Measurements from ENCODE around the gene TAF4B. TPM values are rescaled to one million over a fixed set of nuclear protein-coding genes. Genes with fewer than 3 reads are reported as not detected.
A peak's percentile ranks its signal among the peaks of the same experiment; 100 is the strongest.

The TAF4B gene
- total RNA-seq (1 to 10 TPM; 2.3 to 5.9 TPM), polyA plus RNA-seq (1 to 10 TPM; 1.6 to 2.5 TPM)
- long read RNA-seq, donor 1 = 0 reads
- long read RNA-seq, donor 2 = 0 reads
- long read RNA-seq, donor 3 = 0 reads
- long read RNA-seq, donor 4 = 0 reads
- long read RNA-seq, donor 5 = 0 reads

GRCh38 chr18:26226229-26227050 is at the start of gene TAF4B:
Gene TAF4B, plus strand, starts transcription at chr18:26226445. Its CDS starts 489 bp downstream, at chr18:26226934.
- H3K36me3 ChIP-seq (ENCODE audit: control insufficient read depth in 4 of 4, insufficient read depth in 4 of 4, low read length in 4 of 4) = no peaks in the 10 kb centered on the region
- no peak for TF ChIP-seq CTCF (IDR thresholded peaks at IDR 0.05; ENCODE audit: control extremely low read depth, extremely low read depth)
- peaks cover 0 to 4% (median 2%) of the 10 kb centered on the region in 3 donors for H3K27me3 ChIP-seq (ENCODE audit: control insufficient read depth in 3 of 3, insufficient read depth in 3 of 3, low read length in 2 of 3)
- peaks cover 0 to 3% (median 0%) of the 10 kb centered on the region in 4 donors for H3K9me3 ChIP-seq (ENCODE audit: control insufficient read depth in 4 of 4, insufficient read depth in 3 of 4, low read length in 3 of 4)
- peaks cover 1 to 11% (median 4%) of the 10 kb centered on the region in 5 donors for H3K4me1 ChIP-seq (ENCODE audit: control insufficient read depth in 5 of 5, insufficient read depth in 5 of 5, low read length in 5 of 5)
- H3K4me3 ChIP-seq = peak within 1 kb of the TSS; percentile 57
- WGBS, 2 donors = 0% methylated on average over 85 to 101 of the region's 101 CpGs
- peak within 1 kb of the TSS in 1 of 2 donors; percentile 84 for H3K9ac ChIP-seq (ENCODE audit: insufficient read depth in 1 of 2, low read length in 2 of 2)
- peak within 1 kb of the TSS; percentile 35 to 52 for H3K27ac ChIP-seq (ENCODE audit: low read depth in 1 of 2, low read length in 1 of 2)
- DNase-seq (peak; percentile 96 to 97 (median 97)), ATAC-seq (ENCODE audit: insufficient read depth, low FRiP score) (peak; percentile 94)

DNA sequence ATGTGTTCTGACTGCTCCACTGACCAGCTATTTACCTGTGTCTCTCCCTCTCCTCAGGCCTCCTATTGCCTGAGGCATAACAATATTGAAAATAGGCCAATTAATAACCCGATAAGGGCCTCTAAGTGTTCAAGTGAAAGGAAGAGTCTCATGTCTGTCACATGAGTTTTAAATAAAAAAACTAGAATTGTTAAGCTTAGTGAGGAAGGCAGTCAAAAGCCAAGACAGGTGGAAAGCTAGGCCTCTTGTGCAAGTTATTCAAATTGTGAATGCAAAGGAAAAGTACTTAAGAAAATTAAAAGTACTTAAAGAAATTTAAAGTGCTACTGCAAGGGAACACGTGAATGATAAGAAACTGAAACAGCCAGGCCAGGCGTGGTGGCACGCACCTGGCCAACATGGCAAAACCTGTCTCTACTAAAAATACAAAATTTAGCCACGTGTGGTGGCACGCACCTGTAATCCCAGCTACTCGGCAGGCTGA is 44.9 kb upstream of the TAF4B start:
- H3K27ac ChIP-seq (ENCODE audit: low read depth in 1 of 2, low read length in 1 of 2) = no peak overlapping the region
- no peak for TF ChIP-seq CTCF (IDR thresholded peaks at IDR 0.05; ENCODE audit: control extremely low read depth, extremely low read depth)
- DNase-seq (peak in 2 of 3 donors; percentile 5 to 42), ATAC-seq (ENCODE audit: insufficient read depth, low FRiP score) (no peak)
- H3K4me1 ChIP-seq (ENCODE audit: control insufficient read depth in 5 of 5, insufficient read depth in 5 of 5, low read length in 5 of 5) = peaks cover 0 to 6% (median 0%) of the 10 kb centered on the region in 5 donors
- H3K9ac ChIP-seq (ENCODE audit: insufficient read depth in 1 of 2, low read length in 2 of 2) = no peak overlapping the region
- WGBS, 2 donors = 71 to 84% methylated on average over 7 of the region's 7 CpGs
- no peaks in the 10 kb centered on the region for H3K36me3 ChIP-seq (ENCODE audit: control insufficient read depth in 4 of 4, insufficient read depth in 4 of 4, low read length in 4 of 4)
- no peaks in the 10 kb centered on the region for H3K9me3 ChIP-seq (ENCODE audit: control insufficient read depth in 4 of 4, insufficient read depth in 3 of 4, low read length in 3 of 4)
- no peaks in the 10 kb centered on the region for H3K27me3 ChIP-seq (ENCODE audit: control insufficient read depth in 3 of 3, insufficient read depth in 3 of 3, low read length in 2 of 3)
- H3K4me3 ChIP-seq = no peak overlapping the region

DNA sequence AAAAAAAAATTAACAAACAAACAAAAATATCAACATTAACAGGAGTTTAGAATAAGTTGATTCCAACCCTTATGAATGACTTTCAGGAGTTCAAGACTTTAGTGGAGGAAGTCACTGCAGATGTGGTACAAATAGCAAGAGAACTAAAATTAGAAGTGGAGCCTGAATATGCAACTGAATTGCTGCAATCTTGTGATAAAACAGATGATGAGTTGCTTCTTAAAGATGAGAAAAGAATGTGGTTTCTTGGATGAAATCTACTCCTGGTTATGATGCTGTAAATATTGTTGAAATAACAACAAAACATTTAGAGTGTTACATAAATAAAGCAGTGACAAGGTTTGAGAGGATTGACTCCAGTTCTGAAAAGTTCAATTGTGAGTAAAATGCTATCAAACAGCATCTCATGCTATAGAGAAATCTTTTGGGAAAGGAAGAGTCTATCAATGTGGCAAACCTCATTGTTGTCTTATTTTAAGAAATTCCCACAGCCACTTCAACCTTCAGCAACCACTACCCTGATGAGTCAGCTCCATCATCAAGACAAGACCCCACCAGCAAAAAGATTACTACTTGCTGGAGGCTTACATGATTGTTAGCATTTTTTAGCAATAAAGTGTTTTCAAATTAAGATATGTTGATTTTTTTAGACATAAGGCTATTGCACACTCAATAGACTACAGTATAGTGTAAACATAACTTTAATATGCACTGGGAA is 42.7 kb upstream of the TAF4B start:
- DNase-seq (peak in 2 of 3 donors; percentile 14 to 62), ATAC-seq (ENCODE audit: insufficient read depth, low FRiP score) (no peak)
- H3K9me3 ChIP-seq (ENCODE audit: control insufficient read depth in 4 of 4, insufficient read depth in 3 of 4, low read length in 3 of 4) = peaks cover 0 to 3% (median 0%) of the 10 kb centered on the region in 4 donors
- H3K4me1 ChIP-seq (ENCODE audit: control insufficient read depth in 5 of 5, insufficient read depth in 5 of 5, low read length in 5 of 5) = peaks cover 0 to 6% (median 0%) of the 10 kb centered on the region in 5 donors
- H3K27ac ChIP-seq (ENCODE audit: low read depth in 1 of 2, low read length in 1 of 2) = no peak overlapping the region
- no peaks in the 10 kb centered on the region for H3K27me3 ChIP-seq (ENCODE audit: control insufficient read depth in 3 of 3, insufficient read depth in 3 of 3, low read length in 2 of 3)
- no peak for TF ChIP-seq CTCF (IDR thresholded peaks at IDR 0.05; ENCODE audit: control extremely low read depth, extremely low read depth)
- no peak overlapping the region for H3K4me3 ChIP-seq
- no peaks in the 10 kb centered on the region for H3K36me3 ChIP-seq (ENCODE audit: control insufficient read depth in 4 of 4, insufficient read depth in 4 of 4, low read length in 4 of 4)
- no peak overlapping the region for H3K9ac ChIP-seq (ENCODE audit: insufficient read depth in 1 of 2, low read length in 2 of 2)
